Measurements from ENCODE around the gene MAZ.

- TF ChIP-seq EZH2 (IDR thresholded peaks at IDR 0.05; ENCODE audit: insufficient read depth, poor library complexity, severe bottlenecking): no peak
- TF ChIP-seq EZH2phosphoT487 (IDR thresholded peaks at IDR 0.05; ENCODE audit: insufficient read depth, low read depth): no peak
Measured at GRCh38 chr16:29819506-29819905, 13.2 kb downstream of the MAZ start.

Measured in GM23248 (cell line).